Esophagus muscularis mucosa (tissue), 3 donors: Measurements from ENCODE around the gene ALPL.

ENCODE experiments used
- POLR2A ChIP-seq: fragments of 450-650 bp; IDR thresholded peaks from one replicate; pipeline ENCODE4 v1.6.1; 2017; ENCODE audit warnings: antibody characterized with exemption, moderate library complexity, mild to moderate bottlenecking, low read depth
- TF ChIP-seq, protein P1 (sequence below), 3 experiments: fragments of 200-600 bp in 2 of 3; fragments of 450-650 bp in 1 of 3; sonication (generic) in 2 of 3; IDR thresholded peaks; one replicate each; pipeline ENCODE4 v1.5.1; 2017 to 2019; ENCODE audit warnings: antibody characterized with exemption in 3 of 3, mild to moderate bottlenecking in 2 of 3, moderate library complexity in 1 of 3

DNA sequence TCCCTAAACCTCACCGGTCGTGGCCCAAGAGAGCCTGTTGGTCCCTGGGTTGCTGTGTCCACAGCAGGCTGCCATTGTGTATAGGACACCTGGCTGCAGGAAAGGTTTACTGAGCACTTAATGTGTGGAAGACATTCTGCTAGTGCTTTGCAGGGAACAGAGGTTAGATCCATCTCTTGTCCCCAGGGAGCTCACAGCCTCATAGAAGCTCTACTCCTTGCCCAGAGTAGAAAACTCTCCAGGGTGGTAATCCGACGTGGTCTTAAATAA is 16.9 kb upstream of the ALPL start:
- no peak for TF ChIP-seq POLR2A
- TF ChIP-seq, protein P1, sequence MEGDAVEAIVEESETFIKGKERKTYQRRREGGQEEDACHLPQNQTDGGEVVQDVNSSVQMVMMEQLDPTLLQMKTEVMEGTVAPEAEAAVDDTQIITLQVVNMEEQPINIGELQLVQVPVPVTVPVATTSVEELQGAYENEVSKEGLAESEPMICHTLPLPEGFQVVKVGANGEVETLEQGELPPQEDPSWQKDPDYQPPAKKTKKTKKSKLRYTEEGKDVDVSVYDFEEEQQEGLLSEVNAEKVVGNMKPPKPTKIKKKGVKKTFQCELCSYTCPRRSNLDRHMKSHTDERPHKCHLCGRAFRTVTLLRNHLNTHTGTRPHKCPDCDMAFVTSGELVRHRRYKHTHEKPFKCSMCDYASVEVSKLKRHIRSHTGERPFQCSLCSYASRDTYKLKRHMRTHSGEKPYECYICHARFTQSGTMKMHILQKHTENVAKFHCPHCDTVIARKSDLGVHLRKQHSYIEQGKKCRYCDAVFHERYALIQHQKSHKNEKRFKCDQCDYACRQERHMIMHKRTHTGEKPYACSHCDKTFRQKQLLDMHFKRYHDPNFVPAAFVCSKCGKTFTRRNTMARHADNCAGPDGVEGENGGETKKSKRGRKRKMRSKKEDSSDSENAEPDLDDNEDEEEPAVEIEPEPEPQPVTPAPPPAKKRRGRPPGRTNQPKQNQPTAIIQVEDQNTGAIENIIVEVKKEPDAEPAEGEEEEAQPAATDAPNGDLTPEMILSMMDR (IDR thresholded peaks at IDR 0.05): no peak
